GM12891 (cell line): ENCODE results near the gene PLCD4.

Experiments
- POLR2A ChIP-seq: IDR thresholded peaks from 2 replicates; pipeline ENCODE4 v1.6.1; 2011; ENCODE audit warnings: low read depth, low read length, control low read depth
- POLR2AphosphoS5 ChIP-seq: IDR thresholded peaks from 2 replicates; pipeline ENCODE4 v1.6.1; 2011; ENCODE audit warnings: low read depth, low read length, control low read depth
- TAF1 ChIP-seq: IDR thresholded peaks from 2 replicates; pipeline ENCODE4 v1.6.1; 2011; ENCODE audit warnings: low read depth, low read length, control low read depth

- TF ChIP-seq POLR2AphosphoS5 (no peak), TAF1 (no peak), POLR2A (no peak)
These were observed 22.2 kb upstream of the PLCD4 start for GRCh38 chr2:218585541-218585940.
